Measurements from ENCODE around the gene MAP2.

DNA sequence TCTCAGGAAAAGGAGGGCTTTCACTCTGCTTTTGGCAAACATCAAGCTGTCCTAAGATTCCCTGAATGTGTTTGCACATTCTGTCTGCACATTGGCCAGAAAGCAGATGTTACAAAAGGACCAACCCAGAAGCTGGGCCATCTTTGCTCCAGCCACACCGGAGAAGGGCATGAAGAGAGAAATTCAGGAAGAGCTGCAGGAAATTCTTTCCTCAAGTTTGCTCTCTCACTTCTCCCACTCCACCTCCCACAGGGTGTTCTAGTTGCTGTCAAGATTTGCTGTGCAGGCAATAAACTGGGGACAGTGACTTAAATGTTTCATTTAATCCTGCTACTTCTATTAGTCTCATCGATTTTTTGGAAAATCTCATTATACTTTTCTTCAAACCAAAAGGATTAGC lies 210.1 kb downstream of the MAP2 start:
- TF ChIP-seq TAF1 (IDR thresholded peaks at IDR 0.05; ENCODE audit: borderline replicate concordance, low read depth, low read length) (no peak), POLR2A (IDR thresholded peaks at IDR 0.05; ENCODE audit: low read depth, low read length) (no peak)
